ENCODE measurements around the gene SEMA3E.

The SEMA3E gene

GRCh38 chr7:83339907-83340306, 309.0 kb downstream of the SEMA3E start:
- no peaks in the 10 kb centered on the region for H3K27me3 ChIP-seq (ENCODE audit: insufficient read depth, low read length, poor library complexity, severe bottlenecking)
- no peaks in the 10 kb centered on the region for H3K79me2 ChIP-seq (ENCODE audit: insufficient read depth, low read length)
- H3F3A ChIP-seq (ENCODE audit: low read depth), result no peaks in the 10 kb centered on the region
- no peaks in the 10 kb centered on the region for H3K9me3 ChIP-seq (ENCODE audit: insufficient read depth, low read depth, low read length)
- H3K4me1 ChIP-seq (ENCODE audit: insufficient read depth, low read length, poor library complexity, severe bottlenecking), result no peaks in the 10 kb centered on the region
- no peaks in the 10 kb centered on the region for H3K36me3 ChIP-seq (ENCODE audit: insufficient read depth, low read length)
- H2AFZ ChIP-seq (ENCODE audit: low read length), result no peak overlapping the region
- no peaks in the 10 kb centered on the region for H3K9me2 ChIP-seq (replicated peaks; ENCODE audit: low read depth, low read length)
- no peaks in the 10 kb centered on the region for H4K20me1 ChIP-seq (ENCODE audit: insufficient read depth, low read length, poor library complexity, severe bottlenecking)
- no peak overlapping the region for H3K4me3 ChIP-seq (ENCODE audit: low read length, poor library complexity, severe bottlenecking)
- no peak for TF ChIP-seq EZH2phosphoT487 (IDR thresholded peaks at IDR 0.05; ENCODE audit: borderline replicate concordance)
- TF ChIP-seq, protein P1, sequence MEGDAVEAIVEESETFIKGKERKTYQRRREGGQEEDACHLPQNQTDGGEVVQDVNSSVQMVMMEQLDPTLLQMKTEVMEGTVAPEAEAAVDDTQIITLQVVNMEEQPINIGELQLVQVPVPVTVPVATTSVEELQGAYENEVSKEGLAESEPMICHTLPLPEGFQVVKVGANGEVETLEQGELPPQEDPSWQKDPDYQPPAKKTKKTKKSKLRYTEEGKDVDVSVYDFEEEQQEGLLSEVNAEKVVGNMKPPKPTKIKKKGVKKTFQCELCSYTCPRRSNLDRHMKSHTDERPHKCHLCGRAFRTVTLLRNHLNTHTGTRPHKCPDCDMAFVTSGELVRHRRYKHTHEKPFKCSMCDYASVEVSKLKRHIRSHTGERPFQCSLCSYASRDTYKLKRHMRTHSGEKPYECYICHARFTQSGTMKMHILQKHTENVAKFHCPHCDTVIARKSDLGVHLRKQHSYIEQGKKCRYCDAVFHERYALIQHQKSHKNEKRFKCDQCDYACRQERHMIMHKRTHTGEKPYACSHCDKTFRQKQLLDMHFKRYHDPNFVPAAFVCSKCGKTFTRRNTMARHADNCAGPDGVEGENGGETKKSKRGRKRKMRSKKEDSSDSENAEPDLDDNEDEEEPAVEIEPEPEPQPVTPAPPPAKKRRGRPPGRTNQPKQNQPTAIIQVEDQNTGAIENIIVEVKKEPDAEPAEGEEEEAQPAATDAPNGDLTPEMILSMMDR (conservative IDR thresholded peaks at IDR 0.05; ENCODE audit: low read length), result no peak
- no peak overlapping the region for H3K4me2 ChIP-seq (ENCODE audit: low read depth, low read length, poor library complexity, severe bottlenecking)
- H3K9ac ChIP-seq (ENCODE audit: low read depth, low read length, poor library complexity, severe bottlenecking), result no peak overlapping the region

GRCh38 chr7:83338277-83338950, 310.5 kb downstream of the SEMA3E start:
- TF ChIP-seq, protein P1 (conservative IDR thresholded peaks at IDR 0.05; ENCODE audit: low read length), result no peak
- no peak for TF ChIP-seq EZH2phosphoT487 (IDR thresholded peaks at IDR 0.05; ENCODE audit: borderline replicate concordance)
- Histone ChIP-seq H3K9me3 (ENCODE audit: insufficient read depth, low read depth, low read length) (no peaks in the 10 kb centered on the region), H3K27me3 (ENCODE audit: insufficient read depth, low read length, poor library complexity, severe bottlenecking) (no peaks in the 10 kb centered on the region), H3K4me3 (ENCODE audit: low read length, poor library complexity, severe bottlenecking) (no peak overlapping the region), H3F3A (ENCODE audit: low read depth) (no peaks in the 10 kb centered on the region), H3K9ac (ENCODE audit: low read depth, low read length, poor library complexity, severe bottlenecking) (no peak overlapping the region), H2AFZ (ENCODE audit: low read length) (no peak overlapping the region), H4K20me1 (ENCODE audit: insufficient read depth, low read length, poor library complexity, severe bottlenecking) (no peaks in the 10 kb centered on the region), H3K4me2 (ENCODE audit: low read depth, low read length, poor library complexity, severe bottlenecking) (no peak overlapping the region), H3K4me1 (ENCODE audit: insufficient read depth, low read length, poor library complexity, severe bottlenecking) (no peaks in the 10 kb centered on the region), H3K9me2 (replicated peaks; ENCODE audit: low read depth, low read length) (no peaks in the 10 kb centered on the region), H3K36me3 (ENCODE audit: insufficient read depth, low read length) (no peaks in the 10 kb centered on the region), H3K79me2 (ENCODE audit: insufficient read depth, low read length) (no peaks in the 10 kb centered on the region)

DNA sequence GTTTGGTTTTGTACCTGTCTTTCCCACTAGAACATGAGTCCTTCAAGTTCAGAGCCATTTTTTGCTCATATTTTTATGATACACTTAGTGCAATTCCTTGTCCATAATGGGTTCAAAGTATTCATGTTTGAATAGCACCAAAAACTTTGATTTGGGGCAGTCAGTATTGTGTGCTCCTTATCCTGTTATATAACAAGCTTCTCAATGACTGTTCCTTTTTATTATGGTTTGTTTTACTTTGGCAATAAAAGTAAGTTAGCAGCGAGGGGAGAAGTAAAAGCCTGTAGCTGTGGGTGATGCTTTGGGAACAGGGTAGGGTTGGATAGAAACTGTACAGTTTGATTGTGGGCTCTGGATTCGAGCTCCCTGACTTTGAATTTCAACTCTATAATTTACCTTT, 311.9 kb downstream of the SEMA3E start:
- Histone ChIP-seq H3K4me1 (ENCODE audit: insufficient read depth, low read length, poor library complexity, severe bottlenecking) (no peaks in the 10 kb centered on the region), H3K27me3 (ENCODE audit: insufficient read depth, low read length, poor library complexity, severe bottlenecking) (no peaks in the 10 kb centered on the region), H3K9me3 (ENCODE audit: insufficient read depth, low read depth, low read length) (no peaks in the 10 kb centered on the region), H3K4me2 (ENCODE audit: low read depth, low read length, poor library complexity, severe bottlenecking) (no peak overlapping the region), H3K4me3 (ENCODE audit: low read length, poor library complexity, severe bottlenecking) (no peak overlapping the region), H2AFZ (ENCODE audit: low read length) (no peak overlapping the region), H3F3A (ENCODE audit: low read depth) (no peaks in the 10 kb centered on the region), H4K20me1 (ENCODE audit: insufficient read depth, low read length, poor library complexity, severe bottlenecking) (no peaks in the 10 kb centered on the region), H3K9me2 (replicated peaks; ENCODE audit: low read depth, low read length) (no peaks in the 10 kb centered on the region), H3K9ac (ENCODE audit: low read depth, low read length, poor library complexity, severe bottlenecking) (no peak overlapping the region), H3K79me2 (ENCODE audit: insufficient read depth, low read length) (no peaks in the 10 kb centered on the region), H3K36me3 (ENCODE audit: insufficient read depth, low read length) (no peaks in the 10 kb centered on the region)
- TF ChIP-seq, protein P1 (conservative IDR thresholded peaks at IDR 0.05; ENCODE audit: low read length), result no peak
- TF ChIP-seq EZH2phosphoT487 (IDR thresholded peaks at IDR 0.05; ENCODE audit: borderline replicate concordance), result no peak
